Ectodermal cell (in vitro differentiated cells): ENCODE results near the gene CTIF.

Experiments
- H3K27ac ChIP-seq: 2 replicates; pipeline ENCODE4 v1.7.0; 2013; ENCODE audit warnings: mild to moderate bottlenecking, low read depth, low read length; ENCODE audit not compliant: insufficient read depth, poor library complexity, severe bottlenecking
- H3K27me3 ChIP-seq: 2 replicates; pipeline ENCODE4 v1.7.0; 2013; ENCODE audit warnings: mild to moderate bottlenecking, low read length; ENCODE audit not compliant: insufficient read depth, control insufficient read depth, poor library complexity, severe bottlenecking
- H3K36me3 ChIP-seq: one replicate; pipeline ENCODE4 v1.7.0; 2013; ENCODE audit warnings: low read length; ENCODE audit not compliant: control insufficient read depth, insufficient read depth
- H3K4me1 ChIP-seq: one replicate; pipeline ENCODE4 v1.7.0; 2013; ENCODE audit warnings: low read length; ENCODE audit not compliant: control insufficient read depth, insufficient read depth
- H3K4me3 ChIP-seq: 2 replicates; pipeline ENCODE4 v1.7.0; 2013; ENCODE audit warnings: low read depth, low read length, control low read depth; ENCODE audit not compliant: insufficient read depth
- H3K9me3 ChIP-seq: 2 replicates; pipeline ENCODE4 v1.7.0; 2013; ENCODE audit warnings: mild to moderate bottlenecking, low read length, moderate library complexity; ENCODE audit not compliant: control insufficient read depth
- WGBS, 2 experiments: methylation state at CpG; one replicate each; pipeline ENCODE4 v1.1.7; 2013; ENCODE audit warnings: missing lambda C conversion rate in 2 of 2; 5-methylcytosine and 5-hydroxymethylcytosine counted together

Gene CTIF

GRCh38 chr18:48790226-48790863 is 251.5 kb downstream of the CTIF start:
- 95 to 96% methylated on average over 22 of the region's 22 CpGs for WGBS, 2 experiments
- no peaks in the 10 kb centered on the region for H3K9me3 ChIP-seq
- H3K27me3 ChIP-seq = no peaks in the 10 kb centered on the region
- H3K4me1 ChIP-seq = peaks cover 13% of the 10 kb centered on the region
- H3K27ac ChIP-seq = no peak overlapping the region
- no peak overlapping the region for H3K4me3 ChIP-seq
- H3K36me3 ChIP-seq = no peaks in the 10 kb centered on the region

GRCh38 chr18:48790869-48791635 is 252.2 kb downstream of the CTIF start:
- no peak overlapping the region for H3K4me3 ChIP-seq
- WGBS, 2 experiments = 89 to 96% methylated on average over 1 of the region's 1 CpG
- H3K27me3 ChIP-seq = no peaks in the 10 kb centered on the region
- H3K27ac ChIP-seq = no peak overlapping the region
- H3K36me3 ChIP-seq = no peaks in the 10 kb centered on the region
- H3K4me1 ChIP-seq = peaks cover 13% of the 10 kb centered on the region
- no peaks in the 10 kb centered on the region for H3K9me3 ChIP-seq

GRCh38 chr18:48791636-48792105 is 252.8 kb downstream of the CTIF start:
- no peaks in the 10 kb centered on the region for H3K36me3 ChIP-seq
- no peaks in the 10 kb centered on the region for H3K27me3 ChIP-seq
- H3K9me3 ChIP-seq = no peaks in the 10 kb centered on the region
- 92 to 95% methylated on average over 4 of the region's 4 CpGs for WGBS, 2 experiments
- H3K4me1 ChIP-seq = peaks cover 11% of the 10 kb centered on the region
- no peak overlapping the region for H3K4me3 ChIP-seq
- H3K27ac ChIP-seq = no peak overlapping the region

DNA sequence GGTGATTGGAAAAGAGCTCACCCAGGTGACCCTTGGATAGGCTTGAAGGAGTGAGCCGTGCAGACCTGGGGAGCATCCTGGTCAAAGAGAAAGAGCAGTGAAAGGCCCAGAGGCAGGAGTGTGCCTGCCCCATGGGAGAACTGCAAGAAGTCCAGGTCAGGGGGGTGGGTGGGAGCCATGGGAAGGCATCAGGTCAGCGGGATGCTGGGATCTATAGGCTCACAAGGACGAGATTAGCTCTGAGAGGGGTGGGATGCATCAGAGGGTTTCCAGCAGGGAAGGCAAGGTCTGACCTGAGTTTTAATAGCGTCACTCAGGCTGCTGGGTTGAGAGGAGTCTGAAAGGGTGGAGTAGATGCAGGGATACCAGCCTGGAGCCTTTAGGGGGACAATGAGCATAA is 253.3 kb downstream of the CTIF start:
- H3K27me3 ChIP-seq = no peaks in the 10 kb centered on the region
- WGBS, 2 experiments = 90 to 93% methylated on average over 4 of the region's 4 CpGs
- H3K36me3 ChIP-seq = no peaks in the 10 kb centered on the region
- peaks cover 6% of the 10 kb centered on the region for H3K4me1 ChIP-seq
- no peaks in the 10 kb centered on the region for H3K9me3 ChIP-seq
- no peak overlapping the region for H3K4me3 ChIP-seq
- H3K27ac ChIP-seq = no peak overlapping the region

DNA sequence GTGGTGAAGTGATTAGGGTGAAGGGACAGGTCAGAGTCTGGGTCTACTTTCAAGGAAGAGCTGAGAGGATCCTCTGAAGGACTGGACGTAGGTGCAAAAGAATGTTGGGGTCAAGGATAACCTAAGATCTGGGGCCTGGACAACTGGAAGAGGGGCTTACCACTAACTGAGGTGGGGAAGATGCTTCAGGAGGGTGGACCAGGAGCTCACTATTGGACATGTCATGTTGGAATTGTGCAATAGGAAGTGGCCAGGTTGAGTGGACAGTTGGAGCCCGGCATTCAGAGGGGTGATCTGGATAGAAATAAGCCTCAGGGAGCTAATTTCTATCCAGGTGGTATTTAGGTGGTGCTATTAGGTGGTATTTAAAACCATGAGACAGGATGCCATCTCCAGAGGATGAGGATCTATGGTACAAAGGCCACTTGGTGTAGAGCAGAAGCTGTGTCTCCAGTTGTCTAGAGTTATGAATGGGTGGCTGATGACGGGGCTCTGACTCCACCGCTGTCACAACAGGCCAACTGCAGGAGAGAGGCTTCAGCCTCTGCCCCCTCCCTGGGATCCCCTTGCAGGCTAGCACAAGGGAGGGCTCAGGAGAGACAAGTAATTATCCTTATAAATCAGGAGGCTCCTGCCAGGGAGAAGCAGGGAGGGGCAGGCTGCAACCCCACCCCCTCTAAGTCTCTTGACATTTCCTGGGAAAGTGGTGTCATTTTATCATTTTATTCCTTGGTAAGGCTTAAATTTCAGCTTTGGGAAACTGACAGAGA is 254.0 kb downstream of the CTIF start:
- H3K9me3 ChIP-seq = no peaks in the 10 kb centered on the region
- no peaks in the 10 kb centered on the region for H3K27me3 ChIP-seq
- no peaks in the 10 kb centered on the region for H3K36me3 ChIP-seq
- H3K27ac ChIP-seq = no peak overlapping the region
- WGBS, 2 experiments = 92 to 96% methylated on average over 4 of the region's 4 CpGs
- H3K4me3 ChIP-seq = no peak overlapping the region
- H3K4me1 ChIP-seq = no peaks in the 10 kb centered on the region

DNA sequence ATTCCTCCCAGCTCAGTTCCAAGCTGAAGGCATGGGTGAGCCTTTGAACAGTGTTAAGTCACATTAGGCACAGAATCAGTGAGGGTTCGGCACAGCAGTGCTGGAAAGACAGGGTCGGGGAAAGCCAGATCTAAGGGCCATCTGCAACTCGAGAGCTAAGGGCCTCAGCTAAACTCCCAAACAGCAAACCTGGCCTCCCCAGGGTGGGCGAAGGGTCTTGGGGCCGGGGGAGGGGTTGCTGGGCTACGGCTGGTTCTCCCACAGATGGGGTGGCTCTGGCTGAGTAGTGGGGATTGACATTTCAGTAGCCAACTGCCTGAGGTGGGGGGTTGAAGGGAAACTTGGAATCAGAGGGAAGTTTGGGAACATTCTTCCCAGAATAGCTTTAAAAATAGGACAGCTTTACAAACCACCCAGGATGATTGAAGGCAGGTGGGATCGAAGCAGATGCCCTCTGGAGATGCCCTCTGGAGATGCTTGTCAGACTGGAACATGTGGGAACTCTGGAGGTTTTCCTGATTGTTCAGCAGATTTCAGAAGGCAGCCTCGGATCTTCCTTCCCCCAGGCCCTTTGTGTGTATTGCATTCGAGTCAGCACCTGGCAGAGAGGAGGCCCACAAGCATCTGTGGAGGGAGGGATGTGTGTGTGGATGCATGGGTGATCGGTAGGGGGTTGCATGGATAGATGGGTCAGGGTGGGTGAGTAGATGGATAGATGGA is 255.6 kb downstream of the CTIF start:
- H3K9me3 ChIP-seq = no peaks in the 10 kb centered on the region
- H3K4me3 ChIP-seq = no peak overlapping the region
- no peaks in the 10 kb centered on the region for H3K36me3 ChIP-seq
- 86 to 89% methylated on average over 10 of the region's 10 CpGs for WGBS, 2 experiments
- H3K27ac ChIP-seq = no peak overlapping the region
- H3K27me3 ChIP-seq = no peaks in the 10 kb centered on the region
- H3K4me1 ChIP-seq = no peaks in the 10 kb centered on the region

DNA sequence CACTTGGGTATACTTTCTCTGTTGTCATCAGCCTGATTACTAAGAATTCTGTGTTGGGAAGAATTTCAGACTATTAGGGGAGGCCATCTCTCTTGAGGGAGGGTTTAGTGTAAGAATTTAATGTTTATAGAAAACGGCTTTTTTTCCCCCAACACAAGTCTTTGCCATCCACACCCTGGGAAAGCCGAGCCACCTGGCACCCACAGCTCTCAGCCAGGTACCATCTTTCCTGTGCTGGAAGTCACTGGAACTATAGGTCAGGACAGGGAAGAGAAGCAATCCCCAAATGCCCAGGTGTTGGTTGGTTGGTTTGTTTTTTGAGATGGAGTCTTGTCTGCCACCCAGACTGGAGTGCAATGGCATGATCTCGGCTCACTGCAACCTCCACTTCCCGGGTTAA is 256.9 kb downstream of the CTIF start:
- Histone ChIP-seq H3K4me3 (no peak overlapping the region), H3K36me3 (no peaks in the 10 kb centered on the region), H3K27ac (no peak overlapping the region), H3K4me1 (no peaks in the 10 kb centered on the region), H3K9me3 (no peaks in the 10 kb centered on the region), H3K27me3 (no peaks in the 10 kb centered on the region)
- 90 to 100% methylated on average over 3 to 4 of the region's 4 CpGs for whole genome bisulfite sequencing, 2 experiments

DNA sequence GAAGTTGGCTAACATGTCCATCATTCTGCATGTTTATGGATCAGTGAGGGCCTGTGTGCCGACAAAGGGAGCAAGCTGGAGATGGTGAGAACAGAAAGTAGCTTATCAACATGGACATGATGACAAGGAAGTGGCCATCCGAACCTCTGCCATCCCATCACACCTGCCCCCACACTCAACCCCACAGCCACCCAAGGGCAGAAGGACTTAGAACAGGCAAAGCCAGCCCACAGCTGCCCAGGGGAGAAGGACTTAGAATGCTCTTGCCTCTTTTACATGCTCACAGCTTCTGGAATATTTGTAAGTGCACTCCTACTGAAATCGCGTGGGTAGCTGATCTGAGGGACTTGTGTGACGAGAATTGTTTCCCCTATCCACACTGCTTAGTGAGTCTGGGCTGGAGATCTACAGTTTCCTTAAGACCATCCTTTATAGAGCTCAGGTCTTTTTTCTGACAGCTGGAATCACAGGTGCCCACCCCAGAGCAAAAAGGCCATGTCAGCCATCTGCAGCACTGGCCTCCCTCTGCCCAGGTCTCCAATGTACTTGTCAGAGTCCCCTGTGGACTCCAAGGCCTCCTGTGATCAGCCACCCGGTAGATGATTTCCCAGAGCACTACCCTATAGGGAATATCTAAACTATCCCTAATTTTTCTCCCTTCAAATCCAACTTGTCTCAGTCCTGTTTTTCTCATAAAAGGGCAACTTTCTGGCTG is 257.8 kb downstream of the CTIF start:
- no peaks in the 10 kb centered on the region for H3K36me3 ChIP-seq
- no peaks in the 10 kb centered on the region for H3K9me3 ChIP-seq
- WGBS, 2 experiments = 89 to 90% methylated on average over 6 of the region's 6 CpGs
- no peak overlapping the region for H3K27ac ChIP-seq
- no peaks in the 10 kb centered on the region for H3K4me1 ChIP-seq
- H3K4me3 ChIP-seq = no peak overlapping the region
- no peaks in the 10 kb centered on the region for H3K27me3 ChIP-seq

DNA sequence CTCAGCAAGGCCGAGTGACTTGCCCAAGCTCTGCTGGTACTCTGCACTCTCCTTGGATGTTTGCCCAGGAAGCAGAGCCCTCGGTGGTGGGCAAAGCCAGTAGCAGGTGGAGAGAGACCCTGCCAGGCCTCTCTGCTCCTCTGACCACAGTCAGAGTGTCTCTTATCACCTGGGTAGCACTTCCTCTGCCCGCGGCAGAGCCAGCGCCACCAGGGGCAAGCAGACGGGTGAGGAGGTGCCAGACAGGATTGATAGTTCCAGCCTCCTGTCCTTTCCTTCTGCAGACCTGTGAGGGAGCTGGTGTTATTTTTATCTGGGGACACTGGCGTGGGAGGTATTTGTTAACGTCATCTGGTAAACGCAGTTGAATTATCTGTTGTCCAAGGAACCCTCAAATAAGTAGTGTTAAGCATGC is 259.0 kb downstream of the CTIF start:
- WGBS, 2 experiments = 94% methylated on average over 9 of the region's 9 CpGs
- H3K4me1 ChIP-seq = peaks cover 4% of the 10 kb centered on the region
- H3K4me3 ChIP-seq = no peak overlapping the region
- no peak overlapping the region for H3K27ac ChIP-seq
- H3K9me3 ChIP-seq = no peaks in the 10 kb centered on the region
- H3K27me3 ChIP-seq = no peaks in the 10 kb centered on the region
- no peaks in the 10 kb centered on the region for H3K36me3 ChIP-seq
